Measurements from ENCODE around the gene DNAH14.
"Not testable (repeated sequence)": the region's sequence is repeated elsewhere in the genome, so short reads cannot be mapped to it uniquely, and the experiment has no call there.

The DNAH14 gene

DNA sequence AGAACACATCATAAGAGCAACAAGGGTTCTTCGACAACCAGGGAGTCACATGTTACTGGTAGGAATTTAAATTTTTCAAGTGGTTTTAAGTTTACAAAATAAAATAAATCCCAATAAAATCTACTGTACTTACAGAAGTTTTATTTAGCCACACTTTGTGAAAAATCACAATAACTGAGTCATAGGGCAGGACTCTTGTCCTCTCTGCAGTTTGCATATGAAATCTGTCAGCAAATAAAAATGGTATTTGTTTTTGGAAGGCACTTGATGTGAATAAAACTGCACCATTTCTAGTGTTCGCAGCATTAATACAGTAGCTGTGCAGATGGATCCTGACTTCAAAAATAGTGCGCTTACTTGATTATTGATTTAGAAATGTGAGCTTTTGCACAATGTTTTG lies 348.0 kb downstream of the DNAH14 start:
- no peak for FAIRE-seq

DNA sequence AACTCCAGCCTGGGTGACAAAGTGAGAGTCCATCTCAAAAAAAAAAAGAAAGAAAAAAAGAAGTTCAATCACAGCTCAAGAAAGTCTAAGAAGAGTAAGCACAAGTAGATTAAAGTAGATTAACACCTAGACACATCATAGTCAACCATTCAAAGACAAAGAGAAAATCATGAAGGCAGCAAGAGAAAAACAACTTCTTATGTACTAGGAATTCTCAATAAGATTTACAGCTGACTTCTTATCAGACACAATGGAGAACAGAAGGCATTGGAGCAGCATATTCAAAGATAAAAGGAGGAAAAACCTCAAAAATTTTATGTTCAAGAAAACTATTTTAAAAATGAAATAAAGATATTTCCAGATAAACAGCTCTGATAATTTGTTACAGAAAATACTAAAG lies 351.1 kb downstream of the DNAH14 start:
- FAIRE-seq: peak; percentile 80

DNA sequence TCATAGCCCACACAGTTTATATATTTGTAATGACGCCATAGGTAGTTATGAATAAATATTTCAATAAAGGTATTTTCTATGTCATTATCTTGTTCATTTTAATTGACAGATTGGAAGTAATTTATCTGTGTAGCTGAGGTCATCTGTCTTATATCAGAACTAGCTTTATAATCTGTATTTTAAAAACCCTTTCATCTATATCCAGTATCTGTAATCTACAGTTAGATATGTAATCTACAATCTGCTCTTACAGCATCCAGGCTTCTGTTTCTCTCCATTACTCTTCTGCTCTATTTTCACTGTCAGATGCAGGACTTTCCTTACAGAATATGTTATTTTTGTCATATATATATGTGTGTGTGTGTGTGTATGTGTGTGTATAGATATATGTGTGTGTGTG lies 360.8 kb downstream of the DNAH14 start:
- FAIRE-seq: no peak

DNA sequence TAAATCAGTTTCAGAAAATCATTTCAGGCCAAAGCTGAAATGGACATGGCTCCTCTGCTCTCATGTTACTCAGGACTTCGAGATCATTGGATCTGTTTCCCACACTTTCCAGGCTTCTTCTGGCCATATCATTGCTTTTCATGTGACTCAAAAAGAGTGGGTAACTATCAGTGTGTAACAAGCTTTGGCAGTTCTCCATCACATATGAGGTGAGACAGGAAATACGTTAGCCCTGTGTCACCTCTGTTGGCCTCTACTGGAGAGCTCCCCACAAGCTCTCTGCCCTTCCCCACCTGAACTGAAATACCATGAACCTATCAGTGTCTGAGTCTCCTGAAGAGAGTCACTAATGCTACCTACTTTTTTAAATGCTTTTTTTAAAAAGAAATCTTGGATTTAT lies 370.1 kb downstream of the DNAH14 start:
- FAIRE-seq: no peak

DNA sequence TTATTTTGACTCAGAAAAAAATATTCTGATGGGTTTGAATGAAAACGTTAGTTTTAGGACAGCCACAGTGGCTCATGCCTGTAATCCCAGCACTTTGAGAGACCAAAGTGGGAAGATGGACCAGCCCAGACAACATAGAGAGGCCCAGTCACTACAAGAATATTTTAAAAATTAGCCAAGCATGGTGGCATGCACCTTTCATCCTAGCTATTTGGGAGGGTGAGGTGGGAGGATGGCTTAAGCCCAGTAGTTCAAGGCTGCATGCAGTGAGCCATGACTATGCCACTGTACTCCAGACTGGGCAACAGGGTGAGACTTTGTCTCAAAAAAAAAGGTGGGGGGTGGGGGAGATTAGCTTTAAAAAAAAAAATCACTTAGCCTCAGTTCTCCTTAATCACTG lies 370.9 kb downstream of the DNAH14 start:
- FAIRE-seq: no peak

DNA sequence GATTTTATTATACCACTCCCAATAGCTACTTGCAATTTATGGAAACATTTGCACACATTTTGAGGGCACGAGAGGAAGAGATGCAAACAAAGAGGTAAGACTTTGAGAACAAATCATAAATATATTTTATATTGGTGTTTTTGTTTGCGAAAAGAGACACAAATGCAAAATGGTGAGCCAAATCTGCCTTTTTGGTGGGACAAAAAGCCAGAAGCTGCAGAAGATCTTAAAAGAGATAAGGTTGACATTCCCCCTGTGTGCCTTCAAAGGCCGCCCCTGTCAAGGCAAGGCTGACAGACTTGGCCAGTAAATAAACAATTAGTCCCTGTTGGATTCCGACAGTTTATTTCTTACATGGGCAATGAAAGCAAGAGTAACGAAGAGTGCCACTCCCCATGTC lies 375.5 kb downstream of the DNAH14 start:
- no peak for FAIRE-seq

DNA sequence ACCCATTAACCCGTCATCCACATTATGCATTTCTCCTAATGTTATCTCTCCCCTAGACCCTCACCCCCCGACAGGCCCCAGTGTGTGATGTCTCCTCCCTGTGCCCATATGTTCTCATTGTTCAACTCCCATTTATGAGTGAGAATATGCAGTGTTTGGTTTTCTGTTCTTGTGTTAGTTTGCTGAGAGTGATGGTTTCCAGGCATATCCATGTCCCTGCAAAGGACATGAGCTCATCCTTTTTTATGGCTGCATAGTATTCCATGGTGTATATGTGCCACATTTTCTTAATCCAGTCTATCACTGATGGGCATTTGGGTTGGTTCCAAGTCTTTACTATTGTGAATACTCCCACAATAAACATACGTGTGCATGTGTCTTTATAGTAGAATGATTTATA lies 381.1 kb downstream of the DNAH14 start:
- not testable (repeated sequence) for FAIRE-seq

DNA sequence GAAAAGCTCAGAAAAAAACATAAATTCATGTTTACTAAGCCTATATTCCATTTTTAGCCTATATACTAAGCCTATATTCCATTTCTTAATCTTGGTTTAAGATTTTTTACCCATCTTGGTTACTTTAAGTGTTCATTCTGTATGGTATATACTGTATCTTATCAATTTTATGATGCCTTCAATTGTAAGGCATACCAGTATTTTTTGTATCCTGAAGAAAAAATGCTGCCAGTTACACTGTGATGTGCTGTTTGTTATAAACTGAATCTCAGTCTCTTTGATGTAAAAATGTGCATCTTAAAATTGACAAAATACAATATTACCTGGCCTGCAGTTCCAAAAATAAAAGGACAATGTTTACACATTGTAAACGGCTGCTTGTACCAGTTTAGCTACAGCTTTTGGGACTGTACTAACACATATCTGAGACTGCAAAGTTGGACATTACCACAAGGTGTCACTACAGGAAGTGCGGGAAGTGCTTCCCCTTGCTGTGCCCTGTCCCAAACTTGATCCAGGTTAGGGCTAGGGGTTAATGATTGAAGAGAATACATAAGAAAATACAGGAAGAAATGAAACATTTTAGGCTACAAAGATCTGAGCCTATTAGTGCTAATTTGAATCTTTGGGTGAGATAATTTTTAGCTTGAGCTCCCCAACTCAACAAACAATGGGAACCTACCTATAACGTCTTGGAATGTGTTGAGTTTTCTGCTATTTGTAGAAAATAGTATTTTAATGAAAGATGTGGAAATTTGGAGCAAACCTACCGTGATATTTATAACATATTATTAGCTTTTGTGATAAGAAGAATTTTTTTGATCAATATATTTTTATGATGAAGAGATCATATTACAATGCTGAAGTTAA lies 389.5 kb downstream of the DNAH14 start:
- FAIRE-seq: peak; percentile 93

DNA sequence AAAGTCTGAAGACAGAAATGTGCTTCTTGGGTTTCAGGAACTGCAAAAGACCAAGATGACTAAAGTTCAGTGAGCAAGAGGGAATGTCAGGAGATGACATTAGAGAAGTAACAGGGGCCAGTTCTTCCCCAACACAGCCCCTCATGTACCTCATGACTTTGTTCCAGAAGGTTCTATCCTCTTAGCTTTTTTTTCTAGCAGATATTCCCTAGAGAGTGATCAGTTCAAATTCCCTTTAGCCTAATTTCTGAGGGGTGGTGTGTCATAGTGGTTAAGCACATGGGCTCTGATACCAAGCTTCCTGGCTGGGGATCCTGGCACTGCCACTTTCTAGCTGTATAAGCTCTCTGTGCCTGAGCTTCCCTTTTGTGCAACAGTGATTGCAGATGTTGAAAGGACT lies 390.4 kb downstream of the DNAH14 start:
- no peak for FAIRE-seq

DNA sequence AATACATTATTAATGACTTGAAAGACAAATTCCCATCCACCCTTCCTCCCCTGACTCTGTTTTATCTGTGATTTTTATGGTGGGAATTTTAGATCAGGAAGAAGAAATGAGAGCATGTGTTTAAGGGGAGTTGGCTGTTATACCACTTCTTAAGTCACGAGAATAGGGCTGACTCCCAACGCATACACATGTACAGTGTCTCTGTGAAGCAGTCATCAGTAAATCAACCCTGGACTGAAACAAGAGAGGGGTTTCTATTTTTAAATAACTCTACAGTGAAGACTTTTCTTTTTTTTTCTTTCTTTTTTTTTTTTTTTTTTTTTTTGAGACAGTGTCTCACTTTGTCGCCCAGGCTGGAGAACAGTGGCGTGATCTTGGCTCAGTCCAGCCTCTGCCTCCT lies 392.3 kb downstream of the DNAH14 start:
- FAIRE-seq: no peak

DNA sequence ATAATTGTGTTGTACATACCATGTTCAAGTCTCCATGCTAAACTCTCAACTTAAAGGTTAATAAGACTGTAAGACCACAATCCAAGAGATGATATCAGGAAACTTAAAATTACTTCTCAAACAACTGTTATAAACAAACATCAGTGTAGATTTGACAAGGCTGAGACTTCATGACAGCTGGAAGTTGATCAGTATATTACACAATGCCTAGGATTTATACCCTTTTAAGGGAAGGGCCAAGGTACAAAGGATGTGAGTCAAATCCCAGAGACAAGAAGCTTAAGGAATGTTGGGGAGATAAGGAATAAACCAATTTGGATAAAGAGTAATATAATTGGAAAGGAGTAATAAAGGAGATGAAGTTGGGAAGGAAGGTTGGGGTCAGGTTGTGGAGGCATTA lies 399.6 kb downstream of the DNAH14 start:
- no peak for FAIRE-seq

DNA sequence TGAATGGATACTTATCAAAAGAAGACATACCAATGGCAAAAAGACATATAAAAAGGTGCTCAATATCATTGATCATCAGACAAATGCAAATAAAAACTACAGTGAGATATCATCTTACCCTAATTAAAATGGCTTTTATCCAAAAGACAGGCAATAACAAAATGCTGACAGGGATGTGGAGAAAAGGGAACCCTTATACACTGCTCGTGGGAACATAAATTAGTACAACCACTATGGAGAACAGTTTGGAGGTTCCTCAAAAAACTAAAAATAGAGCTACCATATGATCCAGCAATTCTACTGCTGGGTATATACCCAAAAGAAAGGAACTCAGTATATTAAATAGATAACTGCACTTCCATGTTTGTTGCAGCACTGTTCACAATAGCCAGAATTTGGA lies 400.5 kb downstream of the DNAH14 start:
- FAIRE-seq: not testable (repeated sequence)

DNA sequence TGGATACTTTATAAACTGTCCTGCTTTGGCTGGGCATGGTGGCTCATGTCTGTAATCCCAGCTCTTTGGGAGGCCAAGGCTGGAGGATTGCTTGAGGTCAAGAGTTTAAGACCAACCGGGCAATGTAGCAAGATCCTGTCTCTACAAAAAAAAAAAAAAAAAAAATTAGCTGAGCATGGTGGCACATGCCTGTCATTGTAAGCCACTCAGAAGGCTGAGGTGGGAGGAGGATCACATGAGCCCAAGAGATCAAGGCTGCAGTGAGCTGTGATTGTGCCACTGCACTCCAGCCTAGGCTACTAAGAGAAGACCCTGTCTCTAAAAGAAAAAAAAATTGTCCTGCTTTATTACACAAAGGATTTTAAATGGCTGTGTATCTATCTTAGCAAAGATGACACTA lies 403.2 kb downstream of the DNAH14 start:
- FAIRE-seq: no peak

DNA sequence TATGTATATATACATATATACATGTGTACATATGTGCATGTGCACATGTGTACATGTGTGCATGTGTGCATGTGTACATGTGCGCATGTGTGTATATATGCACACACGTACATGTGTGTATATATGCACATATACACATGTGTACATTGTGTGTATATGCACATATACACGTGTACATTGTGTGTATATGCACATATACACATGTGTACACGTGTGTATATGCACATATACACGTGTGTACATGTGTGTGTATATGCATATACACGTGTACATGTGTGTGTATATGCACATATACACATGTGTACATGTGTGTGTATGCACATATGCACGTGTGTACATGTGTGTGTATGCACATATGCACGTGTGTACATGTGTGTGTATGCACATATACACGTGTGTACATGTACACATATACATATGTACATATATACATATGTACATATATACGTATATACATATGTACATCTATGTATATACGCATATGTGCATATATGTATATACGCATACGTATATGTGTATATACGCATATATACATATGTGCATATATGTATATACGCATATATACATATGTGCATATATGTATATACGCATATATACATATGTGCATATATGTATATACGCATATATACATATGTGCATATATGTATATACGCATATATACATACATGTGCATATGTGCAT lies 405.8 kb downstream of the DNAH14 start:
- FAIRE-seq: not testable (repeated sequence)

DNA sequence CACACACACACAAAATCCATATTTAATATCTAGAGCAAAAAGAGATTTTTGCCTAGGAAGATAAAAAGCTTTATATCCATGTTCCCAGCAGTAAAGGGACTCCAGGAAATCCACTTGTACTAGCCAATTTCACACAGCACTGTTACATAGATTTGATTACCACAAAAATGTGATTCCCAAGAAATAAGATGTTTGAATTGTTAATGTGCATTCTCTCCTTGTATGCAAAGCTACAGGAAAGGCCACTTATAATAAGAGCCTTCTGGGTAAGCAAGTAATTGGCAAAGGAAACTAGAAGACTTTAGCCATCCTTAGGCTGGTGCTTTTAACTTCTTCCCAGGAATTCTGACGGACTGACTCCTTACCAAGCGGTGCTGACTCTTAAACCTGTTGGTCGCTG lies 409.1 kb downstream of the DNAH14 start:
- no peak for FAIRE-seq

DNA sequence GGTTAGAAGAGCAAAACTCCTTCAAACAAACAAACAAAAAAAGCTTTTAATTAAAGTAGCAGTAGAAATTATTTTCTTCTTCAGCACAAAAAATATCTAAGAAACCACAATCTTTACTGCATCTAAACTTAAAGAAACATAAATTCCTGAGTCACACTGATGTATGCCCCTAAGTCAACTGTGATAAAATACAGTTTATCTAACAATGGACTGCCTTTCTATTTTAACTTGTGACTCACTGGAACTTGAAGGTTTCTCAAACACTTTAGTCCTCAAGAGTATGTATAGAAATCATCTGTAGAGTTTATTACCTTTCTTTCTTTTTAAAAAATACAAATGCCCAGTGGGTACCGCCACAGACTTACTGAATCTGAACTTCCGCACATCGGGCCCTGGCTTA lies 412.2 kb downstream of the DNAH14 start:
- FAIRE-seq: no peak

DNA sequence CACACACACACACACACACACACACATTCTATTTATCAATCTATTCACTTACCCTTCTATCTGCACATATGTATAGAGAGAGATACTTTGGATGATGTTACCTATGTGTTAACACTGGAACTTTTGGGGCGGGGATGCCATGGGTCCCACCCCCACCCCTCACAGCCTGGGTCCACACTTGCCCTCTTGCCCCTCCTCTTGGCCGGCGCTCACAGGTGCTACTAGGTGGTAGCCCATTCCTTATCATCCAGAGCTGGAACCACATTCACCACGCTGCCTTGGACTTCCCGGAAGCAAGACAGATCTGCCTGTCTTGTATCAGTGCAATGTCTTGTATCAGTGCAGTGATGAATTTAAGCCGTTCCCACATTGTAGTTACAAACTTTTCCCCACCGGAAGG lies 413.2 kb downstream of the DNAH14 start:
- FAIRE-seq: no peak

DNA sequence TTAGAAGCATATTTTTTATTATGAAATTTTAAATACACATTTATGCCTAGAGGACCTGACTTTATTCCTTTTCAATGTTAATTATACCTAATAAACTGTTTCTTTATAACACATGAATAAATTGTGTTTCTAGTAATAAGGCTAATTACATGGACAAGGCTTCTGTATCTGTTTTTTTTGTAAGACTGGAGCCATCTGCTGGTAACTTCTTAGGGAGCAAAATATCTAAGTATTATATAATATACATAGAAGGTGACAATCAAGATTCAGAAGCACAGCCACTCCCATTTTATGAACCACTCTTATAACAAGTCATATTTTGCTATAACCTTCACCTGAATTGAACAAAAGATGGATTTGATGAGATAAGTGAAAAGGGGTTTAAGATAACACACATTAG lies 414.1 kb downstream of the DNAH14 start:
- FAIRE-seq: peak; percentile 90

DNA sequence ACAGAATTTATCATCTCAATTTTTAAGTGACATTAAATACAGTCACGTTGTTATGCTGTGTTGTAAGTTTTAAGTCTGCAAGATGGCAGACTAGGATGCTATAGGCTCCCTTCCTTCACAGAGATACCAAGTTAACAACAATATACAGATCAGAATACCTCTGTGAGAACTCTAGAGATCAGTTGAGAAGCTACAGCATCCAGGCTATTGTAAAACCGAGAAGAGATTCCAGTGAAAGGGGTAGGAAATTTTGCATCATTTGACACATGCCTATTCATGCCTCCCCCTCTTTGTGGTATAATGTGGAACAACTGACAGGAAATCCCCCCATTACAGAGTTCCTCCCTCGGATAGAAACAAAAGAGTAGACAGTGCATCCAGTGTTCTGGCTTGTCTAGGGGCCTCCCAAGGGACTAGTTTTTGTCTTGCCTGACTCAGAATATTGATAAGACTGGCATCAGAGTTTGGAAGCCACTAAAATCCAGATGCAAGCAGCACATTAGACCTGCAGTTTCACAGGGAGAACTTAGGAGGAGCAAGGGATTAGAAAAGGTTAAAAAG lies 417.7 kb downstream of the DNAH14 start:
- no peak for FAIRE-seq

DNA sequence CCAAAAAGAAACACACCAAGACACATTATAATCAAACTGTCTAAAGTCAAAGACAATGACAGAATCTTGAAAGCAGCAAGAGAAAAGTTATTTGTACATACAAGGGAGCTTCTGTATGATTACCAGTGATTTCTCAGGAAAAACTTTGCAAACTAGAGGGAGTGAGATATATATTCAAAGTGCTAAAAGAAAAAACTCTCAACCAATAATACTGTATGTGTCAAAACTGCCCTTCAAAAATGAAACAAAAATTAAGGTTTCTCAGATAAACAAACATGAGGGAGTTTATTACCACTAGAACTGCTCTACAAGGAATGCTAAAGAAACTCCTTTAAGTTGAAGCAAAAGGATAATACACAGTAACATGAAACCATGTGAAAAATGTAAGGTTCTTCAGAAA lies 418.9 kb downstream of the DNAH14 start:
- FAIRE-seq: no peak

DNA sequence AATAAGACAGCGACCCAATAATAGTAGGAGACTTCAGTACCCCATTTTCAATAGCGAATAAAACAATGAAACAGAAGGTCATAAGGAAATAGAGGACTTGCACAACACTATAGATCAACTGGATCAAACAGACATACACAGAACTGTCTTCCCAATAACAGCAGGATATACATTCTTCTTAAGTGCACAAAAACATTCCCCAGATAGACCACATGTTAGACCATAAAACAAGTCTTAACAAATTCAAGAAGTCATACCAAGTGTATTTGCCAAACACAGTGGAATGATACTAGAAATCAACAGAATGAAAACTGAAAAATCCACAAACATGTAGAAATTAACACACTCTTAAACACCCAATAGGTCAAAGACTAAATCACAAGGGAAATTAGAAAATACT lies 420.4 kb downstream of the DNAH14 start:
- FAIRE-seq: no peak

DNA sequence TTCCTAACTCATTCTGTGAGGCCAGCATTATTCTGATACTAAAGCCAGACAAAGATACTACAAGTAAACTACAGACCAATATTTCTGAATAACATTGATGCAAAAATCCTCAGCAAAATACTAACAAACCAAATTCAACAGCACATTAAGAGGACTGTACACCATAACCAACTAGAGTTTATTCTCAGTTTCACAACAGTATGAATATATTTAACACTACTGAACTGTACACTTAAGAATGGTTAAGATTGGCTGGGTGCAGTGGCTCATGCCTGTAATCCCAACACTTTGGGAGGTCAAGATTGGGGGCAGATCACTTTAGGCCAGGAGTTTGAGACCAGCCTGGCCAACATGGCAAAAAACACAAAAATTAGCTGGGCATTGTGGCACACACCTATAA lies 421.4 kb downstream of the DNAH14 start:
- no peak for FAIRE-seq

DNA sequence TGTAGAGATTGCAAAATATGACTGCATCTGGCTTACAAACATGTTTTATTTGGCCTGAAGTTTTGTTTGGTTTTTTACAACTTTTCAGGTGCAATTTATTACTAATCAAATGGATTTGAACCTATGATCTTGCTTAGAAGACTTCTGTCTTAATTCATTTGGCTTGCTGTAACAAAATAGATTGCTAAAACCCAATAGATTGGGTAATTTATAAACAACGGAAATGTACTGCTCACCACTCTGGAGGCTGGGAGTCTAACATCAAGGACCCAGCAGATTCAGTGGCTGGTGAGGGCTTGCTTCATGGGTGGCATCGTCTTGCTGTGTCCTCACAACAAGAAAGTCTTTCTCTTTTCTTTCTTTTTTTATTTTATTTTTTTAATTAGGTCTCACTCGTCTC lies 425.4 kb downstream of the DNAH14 start:
- FAIRE-seq: no peak

DNA sequence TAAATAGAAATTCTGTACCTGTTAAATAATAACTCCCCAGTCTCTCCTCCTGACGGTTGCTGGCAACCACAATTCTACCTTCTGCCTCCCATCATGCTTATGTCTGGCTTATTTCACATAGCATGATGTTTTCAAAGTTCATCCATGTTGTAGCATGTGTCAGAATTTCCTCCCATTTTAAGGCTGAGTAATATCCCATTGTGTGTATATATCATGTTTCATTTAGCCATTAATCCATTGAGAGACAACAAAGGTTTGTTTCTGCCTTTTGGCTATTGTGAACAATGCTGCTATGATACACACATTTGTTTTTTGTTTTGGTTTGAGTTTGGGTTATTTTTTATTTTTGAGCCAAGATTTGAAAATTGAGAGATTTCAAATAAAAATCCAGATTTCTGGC lies 426.4 kb downstream of the DNAH14 start:
- FAIRE-seq: no peak

Data from G401.6 (cell line).